Head of caudate nucleus (tissue), 42 donors: Measurements from ENCODE around the gene SLCO4A1.

Experiments used
- DNase-seq, 42 donors: peaks; one replicate each; pipeline versions ENCODE4 v3.0.0 to v3.0.0-alpha.2; 2020 to 2021; ENCODE audit warnings: mixed read lengths in 7 of 42
- intact Hi-C: fragments of 100-400 bp; cut with DNase I; formaldehyde crosslinking; loops from one replicate; pipeline ENCODE4 v1.15.0; 2022

SLCO4A1 gene

DNA sequence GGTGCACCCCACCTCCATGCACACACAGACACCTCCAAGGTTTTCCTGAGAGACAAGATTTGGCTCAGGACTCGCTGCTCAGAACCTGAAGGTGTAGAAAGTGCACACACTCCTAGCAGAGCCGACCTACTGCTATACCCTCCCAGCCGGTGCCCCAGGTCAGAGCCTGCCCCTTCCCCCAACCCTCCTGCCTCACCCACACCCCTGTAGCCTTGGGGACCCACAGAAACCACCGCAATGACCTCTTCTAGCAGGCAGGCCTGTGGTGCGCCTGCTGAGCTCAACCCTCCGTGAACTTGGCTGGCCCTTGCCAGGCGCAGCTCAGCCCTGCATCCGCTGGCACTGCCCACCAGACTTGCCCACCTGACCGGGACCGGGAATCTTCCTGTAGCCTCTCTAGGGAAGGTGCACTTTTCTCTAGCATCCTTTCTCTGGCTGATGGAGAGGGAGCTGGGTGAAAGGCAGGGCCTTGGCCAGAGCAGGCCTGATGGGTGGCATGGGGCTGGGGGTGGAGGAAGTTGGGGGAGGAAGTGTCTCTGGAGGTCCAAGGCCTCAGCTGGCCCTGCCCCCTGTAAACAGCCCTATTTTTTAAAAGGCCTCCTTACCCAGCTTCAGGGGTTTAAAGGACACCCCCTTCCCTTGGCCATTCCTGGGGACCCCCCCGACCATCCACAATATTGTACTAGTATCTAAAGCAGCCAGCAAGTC lies 36.9 kb upstream of the SLCO4A1 start:
- intact Hi-C loops, result no loop called here
- peak in 1 of 42 donors; percentile 15 for DNase-seq

DNA sequence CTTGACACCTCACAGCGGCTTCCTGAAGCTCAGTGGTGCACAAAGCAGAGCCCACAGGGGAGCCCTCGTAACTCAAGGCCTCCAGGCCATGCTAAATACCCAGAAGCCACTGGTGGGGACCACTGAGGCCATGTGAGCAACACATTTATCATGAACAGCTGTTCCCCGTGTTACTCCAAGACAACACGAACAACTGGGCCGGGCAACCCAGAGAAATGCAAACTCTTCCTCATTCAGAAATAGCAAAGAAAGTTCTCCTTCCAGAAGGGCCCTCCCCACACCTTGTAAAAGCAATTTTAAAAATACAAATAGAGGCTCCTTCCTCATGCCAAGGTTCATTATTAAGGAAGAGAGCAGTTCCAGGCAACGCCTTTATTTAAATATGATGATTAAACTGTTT lies 36.3 kb upstream of the SLCO4A1 start:
- DNase-seq, result peak in 1 of 42 donors; percentile 14
- intact Hi-C loops, result no loop called here

DNA sequence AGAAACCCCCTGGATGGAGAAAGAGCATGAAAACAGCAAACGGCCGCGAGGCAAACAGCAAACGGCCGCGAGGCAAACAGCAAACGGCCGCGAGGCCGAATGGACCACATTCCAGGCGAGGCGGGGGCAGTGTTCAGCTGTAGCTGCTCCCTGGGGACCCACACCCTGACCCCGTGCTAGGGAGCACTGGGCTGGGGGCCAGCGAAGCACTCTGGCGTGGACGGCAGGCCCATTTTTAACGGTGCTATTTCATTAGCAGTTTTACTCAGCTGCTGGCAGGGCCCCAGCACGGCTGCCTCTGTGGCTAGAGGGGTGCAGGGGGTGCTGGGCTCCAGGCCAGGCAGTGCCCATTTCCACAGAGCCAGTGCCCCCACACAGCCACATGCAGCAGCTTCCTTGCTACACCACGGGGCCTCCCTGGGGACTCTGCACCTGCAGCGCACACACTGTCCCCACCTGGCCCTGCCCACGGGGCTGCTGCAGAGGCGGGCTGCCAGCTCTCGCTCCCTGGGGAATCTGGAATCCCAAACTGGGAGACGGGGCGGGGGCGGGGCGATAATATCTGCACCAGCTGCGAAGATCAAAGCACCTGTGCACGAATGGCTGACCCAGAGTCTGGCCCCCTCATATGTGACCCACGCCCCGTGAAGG lies 35.6 kb upstream of the SLCO4A1 start:
- intact Hi-C loops, result no loop called here
- no peak for DNase-seq

- intact Hi-C loops, result no loop called here
- DNase-seq, result no peak
Observed at GRCh38 chr20:62607366-62608217, 34.7 kb upstream of the SLCO4A1 start.

GRCh38 chr20:62608218-62608565 lies 34.1 kb upstream of the SLCO4A1 start:
- intact Hi-C loops, result no loop called here
- DNase-seq, result no peak

- DNase-seq, result peak in 2 of 42 donors; percentile 15 to 39
- intact Hi-C loops, result no loop called here
Observed at GRCh38 chr20:62609279-62609720, 33.0 kb upstream of the SLCO4A1 start.

DNA sequence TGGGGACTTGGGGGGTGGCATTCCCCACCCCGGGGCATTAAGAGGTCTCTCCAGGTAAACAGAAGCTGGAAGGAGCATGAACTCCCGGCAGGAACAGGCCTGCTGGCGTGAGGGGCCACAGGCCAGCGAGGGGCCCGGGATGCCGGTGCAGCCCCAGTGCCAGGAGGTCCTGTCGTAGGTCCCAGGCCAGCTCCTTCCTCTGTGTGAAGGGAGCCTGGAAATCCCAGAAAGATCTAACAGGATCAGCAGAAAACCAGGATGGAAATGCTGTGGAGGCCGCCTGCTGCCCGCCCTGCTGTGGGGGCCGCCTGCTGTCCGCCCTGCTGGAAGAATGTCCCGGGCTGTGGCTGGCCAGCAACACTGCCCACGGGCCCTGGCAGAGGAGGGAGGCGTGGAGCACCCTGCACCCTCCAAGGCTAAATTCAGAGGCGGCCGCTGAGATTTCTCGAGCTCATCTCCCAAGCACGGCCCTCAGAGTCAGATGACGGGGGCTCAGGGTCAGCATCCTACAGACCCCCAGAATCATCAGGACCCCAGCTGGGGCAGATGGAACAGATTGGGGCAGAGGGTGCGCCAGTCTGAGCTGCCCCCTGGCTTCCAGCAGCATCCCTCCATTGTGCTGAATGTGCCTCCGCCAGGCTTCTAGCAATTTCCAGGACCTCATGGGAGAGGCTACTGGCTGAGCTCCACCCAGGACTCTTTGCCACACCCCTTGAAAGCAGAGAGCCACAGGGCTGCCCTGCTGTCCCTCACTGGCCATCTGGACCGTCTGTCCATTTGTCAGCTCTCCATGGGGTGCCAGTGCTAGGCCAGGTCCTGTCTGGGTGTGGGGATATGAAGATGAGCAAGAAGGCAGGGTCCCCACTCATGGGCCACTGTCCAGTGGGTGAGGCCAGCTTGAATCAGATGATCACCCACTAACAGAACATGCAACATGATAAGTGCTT lies 32.2 kb upstream of the SLCO4A1 start:
- no peak for DNase-seq
- intact Hi-C loops, result loop anchor here (10.0 kb wide), 1 partner anchor 105 kb away; no protein-coding TSS in a partner anchor

DNA sequence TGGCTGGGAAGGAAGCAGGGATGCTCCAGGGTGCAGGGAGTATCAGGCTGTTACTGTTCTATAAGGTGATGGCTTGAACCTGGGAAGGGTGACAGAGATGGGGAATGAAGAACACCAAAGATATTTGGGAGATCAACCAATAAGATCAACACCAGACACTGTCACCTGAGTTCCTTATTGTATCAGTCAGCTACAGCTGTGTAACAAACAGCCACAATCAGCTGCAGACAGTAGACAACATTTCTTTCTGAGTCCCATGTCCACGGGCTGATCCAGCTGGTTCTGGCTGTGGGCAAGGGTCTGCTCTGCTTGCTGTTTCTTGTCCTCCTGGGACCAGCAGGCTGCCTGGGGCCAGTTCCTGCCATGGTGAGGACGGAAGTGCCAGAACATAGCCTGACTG lies 31.3 kb upstream of the SLCO4A1 start:
- intact Hi-C loops, result loop anchor here (10.0 kb wide), 1 partner anchor 106 kb away; no protein-coding TSS in a partner anchor
- no peak for DNase-seq

GRCh38 chr20:62611819-62612218 lies 30.5 kb upstream of the SLCO4A1 start:
- intact Hi-C loops, result loop anchor here (10.0 kb wide), 1 partner anchor 107 kb away; no protein-coding TSS in a partner anchor
- no peak for DNase-seq

DNA sequence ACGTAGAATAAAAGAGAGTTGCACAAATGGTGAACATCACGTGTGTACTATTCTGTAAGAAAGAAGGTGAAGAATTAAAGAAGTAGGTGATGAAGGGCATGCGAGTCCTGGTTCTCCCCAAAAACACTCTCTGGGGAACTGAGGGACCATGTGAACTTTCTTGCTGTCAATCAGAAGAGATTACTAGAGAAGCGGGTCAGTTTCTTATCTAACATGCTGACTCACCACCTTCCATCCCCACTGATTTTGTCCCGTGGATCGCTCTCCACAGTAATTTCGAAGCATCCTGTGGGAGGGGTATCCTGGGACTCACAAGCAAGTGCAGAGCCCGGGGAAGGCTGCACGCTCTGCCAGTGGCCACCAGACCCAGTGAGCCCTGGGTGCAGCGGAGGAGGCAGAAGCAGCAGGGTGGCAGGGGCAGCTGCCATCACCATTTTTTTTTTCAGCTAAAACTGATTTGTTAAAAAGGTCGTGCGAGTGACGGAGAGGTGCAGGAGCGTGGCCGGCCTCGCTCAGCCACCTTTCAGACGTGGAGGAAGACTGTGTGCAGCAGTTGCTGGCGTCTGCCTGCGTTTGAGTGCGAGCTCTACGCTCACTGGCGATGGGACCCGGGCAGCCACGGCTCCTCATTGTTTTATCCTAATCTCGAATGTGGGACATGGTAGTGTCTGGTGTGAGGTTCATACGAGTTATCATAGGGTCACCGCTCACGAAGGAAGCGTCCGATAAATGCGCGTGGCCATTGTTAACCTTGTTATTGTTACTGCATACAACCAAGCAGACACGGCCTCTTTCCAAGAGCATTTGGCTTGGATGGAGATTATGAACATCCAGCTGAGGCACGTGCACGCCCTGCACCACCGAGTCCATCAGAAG lies 28.0 kb upstream of the SLCO4A1 start:
- intact Hi-C loops, result loop anchor here (10.0 kb wide), 1 partner anchor 110 kb away; no protein-coding TSS in a partner anchor

DNA sequence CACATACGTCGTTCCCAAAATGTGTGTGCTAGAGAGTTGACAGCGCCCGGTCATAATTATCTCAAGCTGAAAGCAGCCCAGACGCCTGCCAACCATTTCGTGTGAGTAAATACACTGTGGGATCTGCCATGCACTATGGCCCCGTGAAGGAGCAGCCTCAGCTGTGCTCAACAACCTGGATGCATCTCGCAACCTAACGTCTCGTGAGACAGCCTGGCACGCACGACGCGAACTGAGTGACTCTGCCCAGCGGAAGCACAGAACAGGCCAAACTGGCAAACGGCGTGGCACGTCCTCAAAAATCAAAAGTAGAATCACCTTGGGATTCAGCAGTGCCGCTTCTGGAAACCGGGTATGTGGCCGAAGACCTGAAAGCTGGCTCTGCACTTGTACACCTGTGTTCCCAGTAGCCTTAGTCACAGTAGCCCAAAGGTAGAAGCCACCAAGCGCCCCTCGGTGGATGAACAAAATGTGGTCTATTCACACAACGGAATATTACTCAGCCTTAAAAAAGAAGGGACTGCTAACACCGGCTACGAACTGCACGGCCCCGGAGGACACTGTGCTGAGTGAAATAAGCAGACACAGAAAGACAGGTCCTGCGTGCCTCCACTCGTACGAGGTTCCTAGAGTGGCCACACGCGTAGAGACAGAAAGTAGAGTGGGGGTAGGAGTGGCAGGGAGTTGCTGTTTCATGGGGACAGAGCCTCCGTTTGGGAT lies 27.2 kb upstream of the SLCO4A1 start:
- DNase-seq, result no peak

More for the DNA sequence above, 28.0 kb upstream of the SLCO4A1 start:
- DNase-seq, result no peak

DNA sequence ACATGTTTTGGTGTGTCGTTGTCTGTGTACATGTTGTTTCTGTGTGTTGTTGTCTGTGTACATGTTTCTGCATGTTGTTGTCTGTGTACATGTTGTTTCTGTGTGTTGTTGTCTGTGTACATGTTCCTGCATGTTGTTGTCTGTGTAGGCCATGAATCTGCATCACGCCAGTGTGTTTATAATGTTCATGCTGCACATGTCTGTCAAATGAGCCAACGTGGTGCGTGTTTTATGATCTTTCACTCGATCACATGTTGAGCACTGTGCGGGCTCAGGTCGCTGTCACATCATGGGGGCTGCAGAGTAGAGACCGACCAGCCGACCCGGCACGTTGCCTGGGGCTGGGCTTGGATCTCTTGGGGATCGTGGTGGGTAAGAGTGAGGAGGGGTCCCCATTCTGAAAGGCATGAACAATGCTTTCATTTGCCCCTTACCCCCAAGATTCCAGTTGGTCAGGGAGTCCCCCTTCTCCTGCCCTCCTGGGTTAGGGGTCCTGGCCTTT lies 26.5 kb upstream of the SLCO4A1 start:
- intact Hi-C loops, result loop anchor here (10.0 kb wide), 1 partner anchor 111 kb away; no protein-coding TSS in a partner anchor
- no peak for DNase-seq

More for the DNA sequence above, 27.2 kb upstream of the SLCO4A1 start:
- intact Hi-C loops, result loop anchor here (10.0 kb wide), 1 partner anchor 110 kb away; no protein-coding TSS in a partner anchor

DNA sequence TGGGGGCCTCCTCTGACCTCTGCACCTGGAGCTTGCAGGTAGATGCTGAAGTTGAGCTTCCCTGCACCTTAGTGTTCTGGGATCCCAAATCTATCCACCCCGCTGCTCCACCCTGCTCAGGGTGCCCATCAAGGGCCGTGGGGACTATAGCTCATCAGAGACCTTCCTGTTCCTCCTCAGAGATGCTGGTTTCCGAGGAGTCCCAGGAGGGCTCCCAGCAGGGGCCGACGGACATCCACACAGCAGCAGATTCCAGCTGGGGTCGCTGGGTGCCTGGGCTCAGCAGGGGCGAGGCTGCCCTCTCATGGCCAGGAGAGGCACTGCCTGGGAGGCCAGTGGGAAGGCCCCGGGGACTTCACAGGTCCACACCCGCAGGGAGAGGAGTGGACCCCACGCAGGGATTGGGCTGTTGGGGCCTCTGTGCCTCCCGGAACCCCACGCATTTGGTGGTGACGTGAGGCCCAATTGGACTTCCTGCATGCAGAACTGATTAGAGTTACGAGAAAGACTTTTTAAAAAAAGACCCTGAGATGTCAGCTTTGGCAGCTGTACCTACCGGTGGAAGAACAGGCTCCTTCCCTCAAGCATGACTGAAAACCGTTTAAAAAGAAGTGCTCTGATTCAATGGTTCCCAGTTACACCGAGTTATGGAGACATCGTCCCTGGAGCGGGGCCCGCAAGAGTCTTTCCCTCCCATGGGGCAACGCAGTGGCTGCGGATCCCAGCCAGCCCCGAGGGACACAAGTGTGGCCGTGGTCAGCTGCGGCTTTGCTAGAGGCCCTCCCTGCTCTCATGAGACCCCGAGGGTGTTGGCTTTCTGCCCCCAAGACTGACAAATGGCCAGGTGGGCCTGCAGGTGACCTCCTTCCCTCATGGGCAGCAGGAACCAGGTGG lies 25.3 kb upstream of the SLCO4A1 start:
- peak; percentile 32 to 85 (median 70) for DNase-seq
- intact Hi-C loops, result loop anchor here (10.0 kb wide), 1 partner anchor 112 kb away; no protein-coding TSS in a partner anchor

DNA sequence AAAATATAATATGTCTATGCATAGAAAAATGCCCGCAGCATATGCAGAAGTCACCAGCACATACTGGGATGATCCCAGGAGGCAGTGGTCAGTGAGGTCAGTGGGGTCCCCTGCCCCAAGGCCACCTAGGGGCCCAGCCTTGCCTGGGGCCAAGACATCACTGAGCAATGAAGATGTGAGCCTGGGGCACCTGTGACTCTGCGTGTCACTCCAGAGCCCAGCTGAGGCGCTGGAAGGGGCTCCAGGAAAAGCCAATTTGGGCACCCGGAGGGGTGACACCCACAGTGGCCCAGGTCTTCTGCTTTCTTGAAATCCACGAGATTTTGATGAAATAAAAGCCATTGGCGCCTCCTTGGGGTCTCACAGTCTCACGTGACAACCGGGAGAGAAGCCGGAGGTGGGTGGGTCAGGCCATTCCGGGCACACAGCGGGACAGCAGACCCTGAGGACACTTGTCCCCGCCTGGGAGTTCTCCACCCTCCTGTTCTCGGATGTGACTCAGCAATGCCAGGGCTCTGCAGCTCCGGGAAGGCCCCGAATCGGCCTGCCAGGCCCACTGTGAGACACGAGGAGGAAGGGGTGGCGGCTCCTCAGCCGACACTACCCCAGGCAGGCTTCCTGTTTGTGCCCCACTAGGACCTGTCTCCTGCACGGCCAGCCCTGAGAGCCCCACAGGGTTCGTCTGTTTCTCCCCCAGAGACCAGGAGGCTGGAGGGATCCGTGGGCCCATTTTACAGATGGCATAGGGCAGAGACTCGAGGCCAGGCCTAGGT lies 24.4 kb upstream of the SLCO4A1 start:
- intact Hi-C loops, result loop anchor here (10.0 kb wide), 1 partner anchor 113 kb away; no protein-coding TSS in a partner anchor

More for the DNA sequence above, 24.4 kb upstream of the SLCO4A1 start:
- DNase-seq, result peak in 8 of 42 donors; percentile 18 to 52 (median 44)
